ENCODE data around the gene SPATA32. TPM values are rescaled to one million over a fixed set of nuclear protein-coding genes. Genes with fewer than 3 reads are reported as not detected.
A peak's percentile ranks its signal among the peaks of the same experiment; 100 is the strongest.
"Not testable (repeated sequence)": the region's sequence is repeated elsewhere in the genome, so short reads cannot be mapped to it uniquely, and the experiment has no call there.

Gene SPATA32
- total and polyA plus RNA-seq, 8 donors, result 0.07 to 0.19 (median 0.13) TPM; not detected in 4

DNA sequence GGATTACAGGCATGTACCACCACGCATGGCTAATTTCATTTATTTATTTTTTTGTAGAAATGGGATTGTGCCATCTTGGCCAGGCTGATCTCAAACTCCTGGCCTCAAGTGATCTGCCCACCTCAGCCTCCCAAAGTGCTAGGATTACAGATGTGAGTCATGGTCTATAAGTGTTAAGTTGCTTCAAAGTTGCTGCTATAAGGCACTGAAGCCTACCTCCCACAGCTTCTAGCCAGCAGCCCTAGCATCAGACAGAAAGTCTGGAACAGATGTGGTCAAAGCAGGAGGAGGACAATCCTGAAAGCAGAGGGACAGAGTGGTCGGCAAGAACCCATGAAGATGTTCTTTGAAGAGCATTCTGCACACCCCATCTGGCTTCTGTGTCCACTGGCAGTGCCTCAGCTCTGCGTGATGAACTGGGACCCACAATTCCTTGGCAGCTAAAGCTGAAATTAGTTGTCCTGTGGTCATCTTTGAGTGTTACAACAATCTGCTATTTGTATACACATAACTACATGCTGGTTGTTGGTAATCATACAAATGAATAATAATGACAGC, 43.7 kb upstream of the SPATA32 start:
- H3K27ac ChIP-seq, result no peak overlapping the region
- DNase-seq (no peak), ATAC-seq (no peak), FAIRE-seq (no peak)
- intact Hi-C loops (cut with DNase I), result no loop called here
- WGBS, 2 donors, result 85 to 88% methylated on average over 3 of the region's 3 CpGs
- no peaks in the 10 kb centered on the region for H3K36me3 ChIP-seq
- no peak overlapping the region for H3K4me3 ChIP-seq
- TF ChIP-seq, protein P1, sequence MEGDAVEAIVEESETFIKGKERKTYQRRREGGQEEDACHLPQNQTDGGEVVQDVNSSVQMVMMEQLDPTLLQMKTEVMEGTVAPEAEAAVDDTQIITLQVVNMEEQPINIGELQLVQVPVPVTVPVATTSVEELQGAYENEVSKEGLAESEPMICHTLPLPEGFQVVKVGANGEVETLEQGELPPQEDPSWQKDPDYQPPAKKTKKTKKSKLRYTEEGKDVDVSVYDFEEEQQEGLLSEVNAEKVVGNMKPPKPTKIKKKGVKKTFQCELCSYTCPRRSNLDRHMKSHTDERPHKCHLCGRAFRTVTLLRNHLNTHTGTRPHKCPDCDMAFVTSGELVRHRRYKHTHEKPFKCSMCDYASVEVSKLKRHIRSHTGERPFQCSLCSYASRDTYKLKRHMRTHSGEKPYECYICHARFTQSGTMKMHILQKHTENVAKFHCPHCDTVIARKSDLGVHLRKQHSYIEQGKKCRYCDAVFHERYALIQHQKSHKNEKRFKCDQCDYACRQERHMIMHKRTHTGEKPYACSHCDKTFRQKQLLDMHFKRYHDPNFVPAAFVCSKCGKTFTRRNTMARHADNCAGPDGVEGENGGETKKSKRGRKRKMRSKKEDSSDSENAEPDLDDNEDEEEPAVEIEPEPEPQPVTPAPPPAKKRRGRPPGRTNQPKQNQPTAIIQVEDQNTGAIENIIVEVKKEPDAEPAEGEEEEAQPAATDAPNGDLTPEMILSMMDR (IDR thresholded peaks at IDR 0.05), result no peak
- no peaks in the 10 kb centered on the region for H3K27me3 ChIP-seq
- peaks cover 45 to 53% (median 46%) of the 10 kb centered on the region in 3 donors for H3K4me1 ChIP-seq
- H3K9me3 ChIP-seq, result no peaks in the 10 kb centered on the region

DNA sequence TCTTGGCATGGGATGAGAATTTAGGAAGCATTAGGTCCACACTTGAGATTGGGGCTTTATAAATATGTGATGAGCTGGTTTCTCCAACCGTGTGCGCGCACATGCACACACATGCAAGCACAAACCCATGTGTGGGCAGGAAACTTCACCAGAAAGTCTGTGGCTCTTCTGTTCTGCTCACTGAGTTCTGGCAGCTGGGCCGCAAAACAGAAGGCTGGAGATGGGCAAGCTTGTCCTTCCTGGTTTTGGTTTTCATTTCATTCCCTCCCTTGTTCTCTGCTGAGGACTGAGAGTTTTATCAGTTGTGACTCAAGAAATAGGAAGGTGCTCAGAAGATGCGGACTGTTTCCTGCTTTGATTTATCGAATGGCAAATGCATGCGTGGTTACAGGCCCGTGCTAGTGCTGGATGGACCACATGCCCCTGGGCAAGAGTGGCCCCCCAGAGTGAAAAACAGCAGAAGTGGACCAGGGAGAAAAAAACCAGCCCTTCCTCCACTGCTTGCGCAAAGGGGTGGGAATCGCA, 40.8 kb upstream of the SPATA32 start:
- H3K9me3 ChIP-seq, result no peaks in the 10 kb centered on the region
- H3K4me3 ChIP-seq, result no peak overlapping the region
- DNase-seq, result no peak
- no peak for FAIRE-seq
- peaks cover 16 to 48% (median 39%) of the 10 kb centered on the region in 3 donors for H3K4me1 ChIP-seq
- WGBS, 2 donors, result 88 to 90% methylated on average over 10 of the region's 10 CpGs
- no peaks in the 10 kb centered on the region for H3K36me3 ChIP-seq
- ATAC-seq, result peak in 3 of 4 donors; percentile 6 to 29 (median 10)
- TF ChIP-seq, protein P1 (IDR thresholded peaks at IDR 0.05), result no peak
- intact Hi-C loops (cut with DNase I), result no loop called here
- H3K27ac ChIP-seq, result peak overlapping the region in 2 of 4 donors; percentile 24 to 37
- no peaks in the 10 kb centered on the region for H3K27me3 ChIP-seq

DNA sequence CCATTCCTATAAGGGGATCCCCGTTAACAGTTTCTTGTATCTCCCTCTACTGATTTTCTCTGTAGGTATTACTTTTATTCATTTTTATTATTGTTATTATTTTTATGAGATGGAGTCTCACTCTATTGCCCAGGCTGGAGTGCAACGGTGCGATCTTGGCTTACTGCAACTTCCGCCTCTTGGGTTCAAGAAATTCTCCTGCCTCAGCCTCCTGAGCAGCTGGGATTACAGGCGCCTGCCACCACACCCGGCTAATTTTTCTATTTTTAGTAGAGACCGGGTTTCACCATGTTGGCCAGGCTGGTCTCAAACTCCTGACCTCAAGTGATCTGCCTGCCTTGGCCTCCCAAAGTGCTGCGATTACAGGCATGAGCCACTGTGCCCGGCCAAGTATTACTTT, 40.3 kb upstream of the SPATA32 start:
- intact Hi-C loops (cut with DNase I); H3K9me3 ChIP-seq; H3K36me3 ChIP-seq; ATAC-seq; FAIRE-seq; H3K27me3 ChIP-seq; DNase-seq; H3K4me3 ChIP-seq: not testable (repeated sequence)
- Histone ChIP-seq H3K27ac (peak overlapping the region in 1 of 4 donors; percentile 37), H3K4me1 (peaks cover 13 to 44% (median 34%) of the 10 kb centered on the region in 3 donors)
- WGBS, 2 donors, result 85 to 92% methylated on average over 9 of the region's 9 CpGs

DNA sequence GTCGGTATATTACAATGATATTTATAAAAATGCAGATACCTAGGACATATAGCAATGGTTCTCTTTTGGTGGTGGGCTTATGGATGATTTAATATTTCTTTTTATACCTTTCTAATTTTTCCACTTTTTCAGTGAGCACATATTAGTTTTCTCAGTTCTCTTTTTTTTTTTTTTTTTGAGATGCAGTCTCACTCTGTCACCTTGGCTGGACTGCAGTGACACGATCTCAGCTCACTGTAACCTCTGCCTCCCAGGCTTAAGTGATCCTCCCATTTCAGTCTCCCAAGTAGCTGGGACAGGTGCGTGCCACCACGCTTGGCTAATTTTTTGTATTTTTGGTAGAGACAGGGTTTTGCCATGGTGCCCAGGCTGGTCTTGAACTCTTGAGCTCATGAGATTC, 39.8 kb upstream of the SPATA32 start:
- intact Hi-C loops (cut with DNase I), result no loop called here
- ATAC-seq (no peak), DNase-seq (no peak), FAIRE-seq (no peak)
- peaks cover 8 to 44% (median 34%) of the 10 kb centered on the region in 3 donors for H3K4me1 ChIP-seq
- H3K27me3 ChIP-seq, result no peaks in the 10 kb centered on the region
- WGBS, 2 donors, result 95% methylated on average over 4 of the region's 4 CpGs
- H3K4me3 ChIP-seq, result no peak overlapping the region
- no peaks in the 10 kb centered on the region for H3K36me3 ChIP-seq
- H3K27ac ChIP-seq, result no peak overlapping the region
- no peaks in the 10 kb centered on the region for H3K9me3 ChIP-seq
- TF ChIP-seq, protein P1 (IDR thresholded peaks at IDR 0.05), result no peak

DNA sequence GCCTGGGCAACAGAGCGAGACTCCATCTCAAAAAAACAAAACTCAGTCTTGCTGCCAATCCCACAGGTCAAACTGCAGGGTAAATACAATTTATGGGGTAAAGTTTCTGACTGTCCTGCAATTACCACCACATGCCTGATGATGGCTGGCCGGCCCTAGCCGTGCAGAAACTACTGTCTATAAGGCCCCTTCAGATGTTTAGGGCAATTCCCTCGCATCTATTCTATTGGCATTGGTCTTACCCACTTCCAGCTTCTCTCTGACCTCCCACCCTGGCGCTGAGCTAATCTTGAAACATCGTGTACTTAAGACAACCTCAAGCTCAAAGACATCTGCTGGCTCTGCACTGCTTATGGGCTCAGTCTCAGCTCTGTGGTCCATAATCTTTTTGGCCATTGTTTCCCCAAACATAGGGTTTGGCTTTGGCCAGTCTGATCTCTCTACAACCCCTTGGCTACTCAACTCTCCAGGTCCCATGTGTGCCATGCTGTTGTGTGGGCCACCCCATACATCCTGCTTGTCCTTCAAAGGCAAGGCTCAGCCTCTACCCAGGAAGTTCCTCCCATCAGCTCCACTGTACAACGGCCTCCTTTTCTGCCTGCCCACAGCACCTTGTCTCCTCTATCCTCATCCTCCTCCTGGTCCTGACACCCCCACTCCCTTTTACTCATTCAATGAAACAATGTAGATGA, 38.3 kb upstream of the SPATA32 start:
- Histone ChIP-seq H3K27me3 (no peaks in the 10 kb centered on the region), H3K36me3 (no peaks in the 10 kb centered on the region), H3K4me1 (peaks cover 4 to 50% (median 32%) of the 10 kb centered on the region in 3 donors), H3K9me3 (no peaks in the 10 kb centered on the region), H3K4me3 (no peak overlapping the region), H3K27ac (peak overlapping the region in 2 of 4 donors; percentile 27 to 62)
- no peak for DNase-seq
- TF ChIP-seq, protein P1 (IDR thresholded peaks at IDR 0.05), result no peak
- FAIRE-seq, result no peak
- intact Hi-C loops (cut with DNase I), result no loop called here
- WGBS, 2 donors, result 82 to 86% methylated on average over 7 of the region's 7 CpGs
- ATAC-seq, result no peak

Measured in pancreas (tissue), 10 donors.